GM21423 (cell line): ENCODE measurements around the gene CEP85.
A peak's percentile ranks its signal among the peaks of the same experiment; 100 is the strongest.
"Not testable (repeated sequence)": the region's sequence is repeated elsewhere in the genome, so short reads cannot be mapped to it uniquely, and the experiment has no call there.

ENCODE experiments used
- ATAC-seq: cut with Tn5 transposase; IDR thresholded peaks from one replicate; pipeline ENCODE4 v1.9.1; 2021; ENCODE audit warnings: mild to moderate bottlenecking, moderate library complexity; ENCODE audit not compliant: unreplicated experiment

Gene CEP85

GRCh38 chr1:26289158-26290059 is 55.4 kb downstream of the CEP85 start:
- ATAC-seq = peak; percentile 35

- no peak for ATAC-seq
Observed at GRCh38 chr1:26290122-26290881, 56.3 kb downstream of the CEP85 start.

DNA sequence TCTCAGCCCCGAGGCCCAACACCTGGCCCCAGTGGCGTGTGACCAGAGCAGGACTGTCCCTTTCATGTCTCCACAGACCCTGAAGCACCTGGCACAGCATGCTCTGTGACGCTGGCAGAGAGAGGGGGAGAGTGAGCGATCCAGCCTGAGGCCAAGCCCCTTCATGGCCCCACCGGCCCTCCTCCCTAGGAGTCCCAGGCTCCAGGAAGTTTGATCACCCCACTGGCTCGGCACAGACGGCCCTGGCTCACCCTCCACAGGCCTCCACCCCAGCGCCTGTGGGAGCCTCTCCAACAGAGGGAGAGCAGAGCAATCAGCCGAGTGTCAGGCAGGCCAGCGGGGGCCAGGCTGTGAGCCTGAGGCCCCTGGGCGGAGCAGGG is 56.9 kb downstream of the CEP85 start:
- no peak for ATAC-seq

DNA sequence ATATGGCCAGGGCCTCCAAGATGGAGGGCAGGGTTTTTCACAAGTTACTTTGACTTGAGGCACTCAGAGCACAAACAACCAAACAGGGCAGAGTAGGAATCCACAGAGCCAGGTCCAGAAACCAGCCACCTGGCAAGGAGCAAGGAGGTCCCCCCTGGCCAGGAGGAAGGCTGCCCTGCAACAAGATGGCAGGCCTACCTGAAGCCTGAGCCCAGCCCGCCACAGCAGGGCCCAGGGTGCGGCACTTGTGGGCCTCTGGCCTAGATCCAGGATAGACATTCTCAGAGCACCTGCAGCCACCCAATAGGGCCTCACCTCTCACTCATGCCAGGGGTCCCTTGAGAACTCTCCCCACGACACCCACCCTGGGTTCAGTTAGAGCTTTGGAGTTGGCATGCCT is 57.4 kb downstream of the CEP85 start:
- ATAC-seq = no peak

- ATAC-seq = no peak
Observed at GRCh38 chr1:26291939-26292338, 57.9 kb downstream of the CEP85 start.

DNA sequence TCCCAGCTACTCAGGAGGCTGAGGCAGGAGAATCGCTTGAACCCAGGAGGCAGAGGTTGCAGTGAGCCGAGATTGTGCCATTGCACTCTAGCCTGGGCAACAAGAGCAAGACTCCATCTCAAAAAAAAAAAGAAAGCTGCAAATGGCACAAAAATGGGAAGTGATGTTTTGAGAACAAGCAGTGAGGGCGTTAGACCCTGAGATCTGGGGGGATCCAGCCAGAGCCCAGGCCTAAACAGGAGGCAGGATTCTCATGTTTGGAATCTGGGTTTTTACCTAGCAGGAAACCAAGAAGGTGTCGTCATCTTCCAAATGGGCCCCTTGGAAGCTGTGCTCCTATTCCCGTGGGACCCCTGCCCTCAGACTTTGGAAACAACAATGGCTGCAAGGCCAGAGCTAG is 58.7 kb downstream of the CEP85 start:
- ATAC-seq = not testable (repeated sequence)

DNA sequence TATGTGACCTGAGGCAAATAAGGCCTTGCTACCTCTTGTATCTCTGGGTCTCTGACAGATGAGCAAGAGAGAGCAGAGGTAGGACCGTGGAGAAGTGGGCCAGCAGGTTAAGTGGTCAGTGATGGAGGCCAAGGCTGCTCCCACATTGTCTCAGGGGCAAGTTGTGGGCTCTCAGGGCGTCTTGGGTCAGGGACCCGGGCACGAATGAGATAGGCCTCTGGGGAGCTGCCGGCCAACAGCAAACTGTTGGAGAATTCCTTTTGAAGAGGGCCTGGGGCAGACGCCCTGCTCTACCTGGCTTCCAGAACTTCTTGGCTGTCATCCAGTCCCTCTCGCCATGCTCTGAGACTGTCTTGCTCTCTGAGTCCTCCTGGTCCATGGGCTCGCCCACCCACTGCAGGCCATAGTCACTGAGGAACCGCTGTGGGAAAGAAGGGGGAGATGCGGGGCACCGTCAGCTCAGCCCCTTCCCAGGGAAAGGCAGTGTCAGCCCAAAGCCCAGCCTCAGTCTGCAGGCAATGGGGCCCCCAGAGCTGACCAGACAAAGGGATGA is 60.0 kb downstream of the CEP85 start:
- ATAC-seq = no peak

DNA sequence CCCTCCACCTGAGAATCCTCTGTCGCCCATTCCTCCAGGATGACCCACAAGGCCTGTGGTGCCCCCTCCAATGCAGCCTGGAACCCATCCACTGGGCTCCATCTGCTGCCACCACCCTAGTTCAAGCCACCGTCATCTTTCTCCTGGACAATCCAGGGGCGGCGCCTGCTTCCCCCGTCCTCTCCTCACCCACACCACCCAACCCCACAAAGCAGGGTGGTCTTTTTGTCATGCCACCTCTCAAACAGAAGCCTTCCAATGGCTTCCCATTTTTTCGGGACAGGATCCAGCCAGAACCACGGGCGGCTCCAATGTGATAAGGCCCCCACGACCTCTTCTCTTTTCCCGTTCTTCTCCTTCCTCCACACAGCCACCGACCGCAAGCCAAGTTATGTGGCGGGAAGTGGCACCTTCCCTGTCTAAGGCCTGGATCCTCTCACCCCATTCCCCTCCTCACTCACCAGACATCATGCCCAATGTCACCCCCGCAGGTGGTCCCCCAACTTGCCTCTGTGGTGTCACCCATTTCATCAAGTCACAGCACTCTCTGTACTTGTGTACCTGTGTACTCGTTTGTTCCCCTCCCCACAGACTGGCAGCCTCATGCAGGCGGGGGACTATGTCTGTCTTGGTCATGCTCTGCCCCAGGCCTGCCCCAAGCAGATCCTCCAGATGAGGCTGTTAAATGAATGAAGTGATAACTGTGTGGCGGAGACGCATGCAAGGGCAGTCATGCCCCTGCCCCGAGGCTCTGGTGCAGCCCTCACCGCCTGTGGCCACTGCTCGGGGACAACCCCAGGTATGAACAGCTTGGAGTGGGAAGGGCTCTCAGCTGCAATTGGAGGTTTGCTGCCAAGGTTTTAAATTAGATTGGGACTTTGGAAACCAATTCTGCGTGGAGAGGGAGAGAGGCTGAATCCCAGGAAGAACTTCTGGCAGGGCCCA is 61.5 kb downstream of the CEP85 start:
- no peak for ATAC-seq

- ATAC-seq = no peak
Observed at GRCh38 chr1:26296340-26297056, 62.5 kb downstream of the CEP85 start.

GRCh38 chr1:26297057-26297790 is 63.2 kb downstream of the CEP85 start:
- ATAC-seq = no peak

GRCh38 chr1:26297791-26298124 is 63.8 kb downstream of the CEP85 start:
- ATAC-seq = no peak

DNA sequence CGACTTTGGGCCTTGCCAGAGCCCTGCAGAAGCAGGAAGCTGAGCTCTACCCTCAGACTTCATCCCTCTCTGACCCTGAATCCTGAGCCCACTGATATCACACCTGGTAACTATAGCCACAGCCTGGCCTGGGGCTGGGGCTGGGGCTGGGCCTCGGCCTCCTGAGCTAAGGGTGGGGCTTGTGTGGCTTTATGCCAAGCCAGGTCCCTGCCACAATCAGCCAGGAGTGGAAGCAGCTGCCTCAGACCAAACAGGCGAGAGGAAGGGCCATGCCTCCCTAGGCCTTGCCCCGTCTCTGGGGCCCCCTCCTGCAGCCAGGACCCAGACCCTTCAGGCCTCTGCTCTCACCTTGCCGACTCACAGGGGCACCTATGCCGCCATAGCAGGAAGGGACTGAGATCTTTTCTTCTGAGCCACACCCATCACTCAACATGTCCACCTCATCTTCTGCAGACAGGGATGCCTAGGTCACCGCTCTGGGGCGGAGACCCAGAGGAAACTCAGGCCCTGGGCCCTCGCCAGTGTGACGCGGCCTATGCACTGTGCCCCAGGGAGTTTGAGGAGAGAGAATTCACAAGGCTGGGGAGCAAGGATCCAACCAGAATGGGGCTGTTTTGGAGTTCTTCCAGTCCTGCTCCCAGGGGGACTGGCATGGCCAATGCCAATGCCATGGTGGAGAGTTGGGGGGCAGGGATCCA is 66.7 kb downstream of the CEP85 start:
- ATAC-seq = no peak

DNA sequence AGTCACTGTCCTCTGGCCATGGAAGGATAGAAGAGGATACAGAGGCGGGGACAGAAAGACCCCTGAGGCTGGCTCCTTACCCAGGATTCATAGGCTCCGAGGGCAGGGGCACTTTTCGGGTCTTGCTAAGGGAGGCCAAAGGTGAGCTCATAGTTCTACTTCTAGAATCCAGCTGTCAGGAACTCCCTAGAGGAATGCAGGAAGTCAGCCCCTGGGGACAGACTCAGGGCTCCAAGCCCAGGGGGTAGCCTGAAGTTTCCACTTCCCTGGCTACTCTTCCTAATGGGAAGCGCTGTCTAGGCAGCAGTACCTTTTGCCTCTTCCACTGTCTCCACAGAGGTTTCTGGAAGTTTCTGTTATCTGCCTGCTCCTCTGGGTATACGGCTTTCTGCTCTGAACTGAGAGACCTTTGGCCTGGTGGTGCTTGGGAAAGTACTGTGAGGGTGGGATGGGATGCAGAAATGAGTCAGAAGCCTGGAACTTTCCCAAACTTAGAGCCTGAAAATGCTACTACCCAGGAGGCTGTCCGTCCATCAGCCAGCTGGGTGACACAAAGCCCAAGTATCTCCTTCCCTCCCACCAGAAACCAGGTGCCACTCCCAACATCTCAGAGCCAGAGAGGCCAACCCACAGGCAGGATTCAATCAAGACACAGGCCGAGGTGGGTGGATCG is 68.9 kb downstream of the CEP85 start:
- ATAC-seq = no peak

DNA sequence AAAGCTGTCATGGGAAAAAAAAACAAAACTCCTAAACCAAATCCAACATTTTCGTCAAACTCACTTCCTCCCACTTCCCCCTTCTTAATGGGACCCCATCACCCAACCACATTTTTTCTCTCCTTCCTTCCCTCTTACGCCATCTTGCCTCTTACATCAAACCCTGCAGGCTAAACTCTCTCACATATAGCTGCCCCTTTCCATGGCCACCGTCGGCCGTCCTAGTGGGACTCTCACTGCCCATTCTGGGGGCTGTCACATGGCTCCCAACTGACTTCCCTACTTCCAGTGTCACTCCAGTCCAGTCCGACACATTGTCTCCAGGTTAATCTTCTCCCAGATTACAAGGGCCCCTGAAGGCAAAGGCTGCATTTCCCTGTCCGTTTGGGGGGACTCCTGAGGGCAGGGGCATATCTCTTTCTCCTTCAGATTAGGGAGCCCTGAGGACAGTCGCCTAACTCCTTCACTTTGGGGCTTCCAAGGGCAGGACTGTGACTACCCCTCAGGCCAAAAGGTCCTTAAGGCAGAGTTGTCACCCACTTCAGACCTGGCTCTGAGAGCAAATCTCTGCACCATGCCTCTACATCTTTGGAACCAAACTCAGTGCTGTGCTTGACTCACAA is 71.8 kb downstream of the CEP85 start:
- ATAC-seq = peak; percentile 5

GRCh38 chr1:26306290-26307229 is 72.6 kb downstream of the CEP85 start, which contains the start of gene UBXN11:
TSS of gene UBXN11 (minus strand) at chr1:26306636. CDS start at chr1:26302883, 3,753 bp downstream.
- peak; percentile 96 for ATAC-seq

DNA sequence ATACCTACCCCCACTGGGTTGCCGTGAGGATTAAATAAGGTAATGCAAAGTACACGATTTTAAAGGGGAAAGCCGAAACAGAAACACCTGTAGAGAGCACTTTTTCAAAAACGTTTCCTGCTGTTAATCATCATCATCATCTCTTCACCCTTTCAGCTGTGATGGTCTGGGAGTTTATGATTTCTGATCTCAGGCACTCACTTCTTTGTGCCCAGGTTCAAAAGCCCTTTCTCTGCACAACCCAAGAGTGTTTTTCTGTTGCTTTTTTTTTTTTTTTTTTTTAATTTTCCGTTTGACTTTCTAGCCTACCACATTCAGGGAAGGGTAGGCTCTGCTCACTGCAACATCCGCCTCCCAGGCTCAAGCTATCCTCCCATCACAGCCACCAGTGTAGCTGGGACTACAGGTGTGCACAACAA is 73.4 kb downstream of the CEP85 start:
- no peak for ATAC-seq
